HG03354 (cell line): Measurements from ENCODE around the gene CDH13.

Experiments
- ATAC-seq: cut with Tn5 transposase; IDR thresholded peaks from one replicate; pipeline ENCODE4 v1.9.1; 2021; ENCODE audit warnings: mild to moderate bottlenecking; ENCODE audit not compliant: unreplicated experiment, poor library complexity, severe bottlenecking

Gene CDH13

DNA sequence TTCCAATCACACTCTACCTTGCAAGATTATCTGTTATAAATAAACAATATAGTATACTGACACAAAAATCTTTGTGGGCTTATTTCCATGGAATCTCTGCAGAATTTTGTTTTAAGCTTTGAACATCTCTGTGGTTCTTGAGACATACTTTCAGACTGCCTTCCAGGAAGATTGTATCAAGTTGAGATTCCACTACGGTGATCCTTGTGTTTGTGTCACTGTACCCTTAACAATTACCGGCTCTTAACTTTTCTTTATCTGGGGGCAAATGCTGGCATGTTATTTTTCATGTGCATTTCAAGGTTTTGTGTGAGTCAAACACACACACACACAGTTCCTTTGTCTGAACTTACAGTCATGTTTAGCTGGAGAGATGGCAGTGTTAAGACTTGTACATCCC lies 708.3 kb downstream of the CDH13 start:
- no peak for ATAC-seq

GRCh38 chr16:83336603-83337002 lies 709.8 kb downstream of the CDH13 start:
- ATAC-seq = no peak

DNA sequence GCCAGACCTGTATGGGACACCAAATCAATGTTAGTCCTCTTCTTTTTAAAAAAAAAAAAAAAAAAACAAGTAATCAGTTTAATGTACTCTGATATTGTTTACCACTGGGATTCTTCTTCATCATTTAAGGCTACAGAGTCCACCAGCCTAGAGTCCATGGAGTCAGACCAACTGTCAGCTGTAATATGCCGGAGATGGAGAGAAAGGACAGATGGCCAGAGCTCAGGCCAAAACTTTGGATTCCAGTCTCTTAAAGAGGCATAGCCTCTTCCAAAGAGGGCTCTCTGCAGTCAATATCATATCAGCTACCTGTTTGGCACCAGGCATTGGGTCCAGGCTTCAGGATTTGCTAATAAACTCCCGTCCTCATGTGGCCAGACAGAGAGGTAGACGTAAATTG lies 711.4 kb downstream of the CDH13 start:
- no peak for ATAC-seq

DNA sequence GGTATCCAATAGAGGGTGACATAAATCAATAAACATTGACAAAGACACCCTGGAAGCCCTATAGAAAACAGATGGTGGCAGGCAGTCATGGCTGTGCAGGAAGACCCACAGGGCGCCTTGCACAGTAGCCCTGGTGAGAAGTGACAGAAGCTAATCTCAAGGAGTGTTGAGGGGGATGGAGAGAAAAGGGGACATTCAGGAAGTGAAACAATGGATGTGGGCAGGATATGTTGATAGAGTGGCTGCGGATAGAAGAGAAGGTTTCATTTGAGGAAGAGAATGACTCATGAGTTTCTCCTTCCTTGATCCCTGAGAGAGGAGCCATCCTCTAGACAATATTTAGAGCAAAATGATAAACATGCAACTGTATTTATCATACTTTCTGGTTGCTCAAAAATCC lies 712.2 kb downstream of the CDH13 start:
- no peak for ATAC-seq

- ATAC-seq = no peak
Measured at GRCh38 chr16:83343935-83344366, 717.2 kb downstream of the CDH13 start.

DNA sequence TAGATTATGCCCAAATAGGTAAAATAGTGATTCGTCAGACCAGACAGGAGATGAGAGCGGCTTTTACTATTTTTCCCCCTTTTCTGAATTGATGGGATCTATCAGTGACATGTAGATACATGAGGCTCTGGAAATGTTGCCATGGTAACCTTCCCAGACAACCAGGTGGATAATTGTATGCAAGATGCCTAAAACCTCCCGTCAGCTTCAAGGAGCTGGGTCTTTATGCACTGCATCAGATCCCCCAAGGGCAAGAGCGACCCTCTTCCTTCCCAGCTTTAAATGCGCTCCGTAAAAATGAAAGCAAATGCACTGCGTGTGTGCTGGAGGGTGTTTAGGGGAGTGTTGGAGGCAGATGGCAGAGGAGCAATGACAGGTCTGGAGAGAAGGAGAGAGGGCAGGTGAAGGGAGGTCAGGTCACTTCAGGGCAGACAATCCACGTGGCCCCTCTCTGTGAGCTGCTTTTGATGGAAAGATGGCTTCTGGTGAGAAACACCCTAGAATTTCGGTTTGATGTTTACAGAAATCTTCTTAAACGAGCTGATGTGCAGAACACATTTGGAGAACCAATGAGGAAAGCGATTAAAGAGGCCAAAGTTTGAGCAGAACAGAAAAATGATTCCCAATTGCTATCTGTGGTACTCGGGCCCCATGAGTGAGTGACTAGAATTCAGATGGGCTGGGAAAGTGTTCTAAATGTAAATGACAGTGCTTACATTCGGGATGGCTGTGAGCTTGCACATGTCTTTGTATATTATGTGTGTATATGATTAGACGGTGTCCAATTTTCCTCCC lies 719.3 kb downstream of the CDH13 start:
- ATAC-seq = no peak

DNA sequence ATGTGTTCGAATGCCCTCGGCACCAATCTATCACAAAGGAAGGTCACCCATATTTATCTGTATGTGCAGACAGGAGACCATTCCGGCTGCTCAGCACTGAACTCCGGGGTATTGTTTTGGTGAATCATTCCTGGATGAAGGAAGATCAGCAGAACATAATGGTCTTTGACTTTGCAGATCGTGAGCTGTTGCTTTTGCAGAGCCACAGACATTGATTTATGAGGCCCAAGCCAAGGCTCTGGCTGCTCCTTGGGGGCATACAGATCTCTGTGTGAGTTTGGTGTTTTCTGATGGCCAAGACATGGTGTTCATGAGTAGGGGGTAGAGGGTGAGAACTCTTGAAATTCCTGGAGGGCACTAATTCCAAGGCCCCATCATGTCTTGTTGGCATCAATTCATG lies 722.2 kb downstream of the CDH13 start:
- ATAC-seq = no peak

GRCh38 chr16:83350481-83350880 lies 723.7 kb downstream of the CDH13 start:
- no peak for ATAC-seq

DNA sequence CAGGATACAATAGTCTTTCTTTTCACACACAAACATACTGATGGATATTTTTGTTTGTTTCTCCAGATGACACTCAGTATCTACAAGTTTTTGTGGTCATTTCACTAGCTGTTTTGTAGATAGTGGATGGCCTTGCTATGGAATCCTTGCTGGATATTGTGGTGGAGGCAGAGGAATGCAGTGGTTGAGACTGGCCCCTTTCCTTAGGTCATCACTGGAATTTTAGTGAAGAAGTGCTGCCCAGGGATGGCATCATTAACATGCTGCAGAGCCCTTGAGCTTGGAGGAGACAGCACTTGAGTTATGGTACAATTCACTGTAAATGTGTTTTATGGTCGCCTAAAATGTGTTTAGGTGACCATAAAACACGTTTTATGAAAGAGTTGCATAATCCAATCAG lies 725.1 kb downstream of the CDH13 start:
- ATAC-seq = no peak

DNA sequence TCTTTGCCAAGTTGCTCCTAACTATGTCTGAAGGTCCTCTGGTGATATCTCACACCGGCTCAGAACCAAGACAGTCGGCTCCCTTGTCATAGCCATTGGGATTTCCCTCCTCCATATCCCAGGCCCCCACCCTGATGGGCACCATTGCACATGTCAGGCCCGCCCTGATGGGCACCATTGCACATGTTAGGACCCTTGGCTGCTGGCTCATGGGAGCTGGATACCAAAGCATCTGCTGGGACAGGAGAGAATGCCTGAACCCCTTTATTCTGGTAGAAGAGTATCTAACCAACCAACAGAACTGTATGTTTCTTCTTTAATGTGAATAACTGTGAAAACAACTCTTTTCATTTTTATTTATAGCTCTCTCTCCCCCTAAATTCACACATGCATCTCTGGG lies 726.5 kb downstream of the CDH13 start:
- ATAC-seq = no peak

- no peak for ATAC-seq
Measured at GRCh38 chr16:83354015-83354414, 727.2 kb downstream of the CDH13 start.

DNA sequence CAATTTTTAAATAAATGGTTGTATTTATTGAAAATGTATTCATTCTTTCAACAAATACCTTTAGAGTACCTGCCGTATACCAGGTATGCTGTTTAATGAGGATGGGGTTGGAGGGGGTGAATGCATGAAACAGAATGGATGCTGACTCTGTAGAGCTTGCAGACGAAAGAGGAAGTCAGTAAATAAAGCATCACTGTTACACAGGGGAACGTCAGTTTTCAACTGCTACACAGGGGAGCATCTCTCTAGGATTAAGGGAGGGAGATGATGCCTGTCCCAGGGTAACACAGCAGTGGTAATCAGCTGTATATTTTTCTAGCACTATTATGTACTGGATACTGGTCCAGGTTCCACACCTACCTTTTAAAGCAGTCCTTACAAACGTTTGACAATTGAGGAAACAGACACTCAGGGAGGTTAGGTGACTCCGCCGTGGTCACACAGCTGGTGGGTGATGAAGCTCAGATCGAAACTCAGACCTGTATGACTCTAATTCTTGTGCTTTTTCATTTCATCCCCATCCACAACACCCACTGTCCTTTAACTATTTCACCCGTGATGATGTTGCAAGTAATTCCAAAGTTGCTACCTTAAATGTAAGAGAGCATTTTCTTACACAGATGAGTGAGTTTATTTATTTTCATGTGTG lies 728.9 kb downstream of the CDH13 start:
- no peak for ATAC-seq

- ATAC-seq = peak; percentile 85
Measured at GRCh38 chr16:83356266-83356665, 729.5 kb downstream of the CDH13 start.

- ATAC-seq = no peak
Measured at GRCh38 chr16:83356986-83357385, 730.2 kb downstream of the CDH13 start.

DNA sequence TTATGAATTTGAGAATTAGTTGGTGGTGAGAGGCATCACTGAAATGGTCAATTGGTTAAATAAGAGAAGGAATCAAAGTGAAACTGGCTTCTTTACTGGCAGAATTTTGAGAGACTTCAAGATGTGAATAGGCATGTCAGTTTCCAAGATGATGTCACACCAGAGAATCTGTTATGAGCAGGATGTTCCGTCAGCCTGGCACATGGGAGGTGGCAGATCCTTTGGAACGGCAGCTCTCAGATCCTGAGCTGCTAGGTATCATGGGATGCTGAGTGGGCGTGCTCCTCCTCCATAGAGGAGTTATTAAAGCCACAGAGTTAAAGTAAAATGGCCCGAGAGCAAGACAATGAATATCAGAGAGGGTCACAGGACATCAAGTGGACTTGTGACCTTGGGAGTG lies 736.8 kb downstream of the CDH13 start:
- ATAC-seq = no peak

DNA sequence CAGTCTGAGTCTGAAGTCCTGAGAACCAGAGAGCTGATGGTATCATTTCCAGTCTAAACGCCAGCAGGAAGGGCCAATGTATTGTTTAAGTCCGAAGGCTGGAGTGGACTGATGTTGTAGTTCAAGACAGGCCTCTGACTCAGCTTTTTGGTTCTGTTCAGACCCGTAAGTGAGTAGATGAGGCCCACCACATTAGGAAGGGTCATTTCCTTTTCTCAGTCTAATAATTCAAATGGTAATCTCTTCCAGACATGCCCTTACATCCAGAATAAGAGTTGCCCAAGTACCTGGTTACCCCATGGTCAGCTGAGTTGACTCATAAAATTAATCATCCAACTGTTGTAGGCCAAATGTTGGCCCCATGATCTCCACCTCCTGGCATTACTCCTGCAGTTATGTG lies 738.4 kb downstream of the CDH13 start:
- ATAC-seq = no peak

DNA sequence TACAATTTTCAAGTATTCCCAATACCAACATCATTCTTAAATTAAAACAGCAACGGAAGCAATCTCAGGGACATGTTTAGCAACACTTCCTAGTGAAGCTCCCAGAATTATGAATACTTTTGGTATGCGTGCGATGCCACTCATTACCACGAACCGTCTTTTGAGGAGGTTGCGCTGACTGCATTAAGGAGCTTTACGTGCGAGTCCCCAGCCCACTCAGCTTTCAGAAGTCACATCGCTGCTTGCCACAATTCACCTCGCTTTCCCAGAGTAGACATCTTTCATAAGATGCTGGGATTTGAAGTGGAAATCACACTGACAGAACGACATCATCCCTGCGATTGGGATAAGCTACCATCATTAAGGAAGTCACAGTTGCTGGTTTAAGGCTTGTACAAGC lies 739.5 kb downstream of the CDH13 start:
- ATAC-seq = no peak

GRCh38 chr16:83374979-83375378 lies 748.2 kb downstream of the CDH13 start:
- ATAC-seq = no peak

DNA sequence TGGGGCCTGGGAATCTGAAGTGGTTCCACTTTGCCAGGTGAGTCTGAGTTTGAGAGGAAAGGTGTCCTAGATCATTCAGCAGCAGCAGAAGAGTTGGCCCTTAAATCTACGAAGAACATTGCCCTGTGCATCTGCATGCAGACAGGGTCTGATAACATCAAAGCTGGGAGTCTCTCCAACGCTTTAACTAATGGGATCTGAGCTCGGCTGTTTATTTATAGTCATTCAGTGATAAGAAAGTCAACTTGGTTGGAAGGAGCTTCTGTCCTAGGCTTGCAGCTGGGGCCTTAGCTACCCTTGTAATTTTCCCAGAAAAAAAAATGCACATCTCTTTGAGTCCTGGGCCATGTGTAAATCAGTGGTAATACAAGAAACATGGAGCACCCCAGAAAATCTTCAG lies 763.0 kb downstream of the CDH13 start:
- ATAC-seq = no peak

DNA sequence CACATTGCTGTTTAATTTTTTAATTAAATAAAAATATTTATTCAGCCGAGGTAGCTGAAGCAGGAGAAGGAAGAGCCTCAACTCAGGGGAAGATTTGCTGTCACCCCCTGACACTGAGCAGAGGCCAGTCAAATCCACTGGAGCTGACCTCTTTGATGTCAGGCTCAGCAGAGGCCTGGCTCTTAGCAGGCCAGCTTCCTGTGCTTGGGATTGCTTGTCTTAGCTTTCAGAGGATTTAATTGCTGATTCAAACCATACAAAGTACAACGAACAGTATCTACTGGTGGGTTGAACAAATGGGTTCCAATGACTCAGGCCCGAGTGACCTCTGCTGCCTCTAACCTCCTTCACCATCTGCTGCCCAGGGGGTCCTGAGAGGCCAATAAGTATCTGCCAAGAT lies 764.0 kb downstream of the CDH13 start:
- ATAC-seq = no peak

- no peak for ATAC-seq
Measured at GRCh38 chr16:83392743-83393142, 766.0 kb downstream of the CDH13 start.
